H9 (cell line): ENCODE results near the gene NQO1. TPM values are rescaled to one million over a fixed set of nuclear protein-coding genes. Genes with fewer than 3 reads are reported as not detected.

Experiments
- DNase-seq: peaks from one replicate; pipeline ENCODE4 v3.0.0-alpha.2; 2017
- H2AFZ ChIP-seq: one replicate; pipeline ENCODE4 v1.6.1; 2013; ENCODE audit warnings: mild to moderate bottlenecking, low read length, control low read depth, moderate library complexity
- H2AK5ac ChIP-seq: 2 replicates; pipeline ENCODE4 v1.6.1; 2013; ENCODE audit warnings: low read length, control low read depth, mixed read lengths; ENCODE audit not compliant: insufficient read length
- H2BK120ac ChIP-seq: one replicate; pipeline ENCODE4 v1.6.1; 2013; ENCODE audit warnings: low read depth, mild to moderate bottlenecking, low read length, control low read depth, inconsistent platforms; ENCODE audit not compliant: poor library complexity, severe bottlenecking
- H2BK12ac ChIP-seq: 2 replicates; pipeline ENCODE4 v1.6.1; 2013; ENCODE audit warnings: low read length, control low read depth, mixed read lengths, low read depth; ENCODE audit not compliant: insufficient read length
- H2BK15ac ChIP-seq: 2 replicates; pipeline ENCODE4 v1.6.1; 2013; ENCODE audit warnings: low read depth, low read length, control low read depth
- H2BK20ac ChIP-seq: one replicate; pipeline ENCODE4 v1.6.1; 2013; ENCODE audit warnings: low read depth, mild to moderate bottlenecking, low read length, control low read depth, inconsistent platforms; ENCODE audit not compliant: poor library complexity, severe bottlenecking
- H2BK5ac ChIP-seq: 2 replicates; pipeline ENCODE4 v1.6.1; 2013; ENCODE audit warnings: low read length, control low read depth, mixed read lengths; ENCODE audit not compliant: insufficient read length
- H3K14ac ChIP-seq: 2 replicates; pipeline ENCODE4 v1.6.1; 2013; ENCODE audit warnings: low read length, control low read depth; ENCODE audit not compliant: insufficient read depth
- H3K18ac ChIP-seq: 2 replicates; pipeline ENCODE4 v1.6.1; 2013; ENCODE audit warnings: low read depth, mild to moderate bottlenecking, mixed read lengths, low read length, control low read depth; ENCODE audit not compliant: insufficient read length
- H3K23ac ChIP-seq: 2 replicates; pipeline ENCODE4 v1.6.1; 2013; ENCODE audit warnings: low read length, control low read depth, mixed read lengths, low read depth; ENCODE audit not compliant: insufficient read length
- H3K23me2 ChIP-seq: 2 replicates; pipeline ENCODE4 v1.6.1; 2013; ENCODE audit warnings: low read depth, mild to moderate bottlenecking, mixed read lengths, low read length, control low read depth; ENCODE audit not compliant: insufficient read length, poor library complexity, severe bottlenecking
- H3K27ac ChIP-seq: 2 replicates; pipeline ENCODE4 v1.5.1; 2013; ENCODE audit warnings: low read length, control low read depth, mixed read lengths, low read depth; ENCODE audit not compliant: insufficient read length
- H3K27me3 ChIP-seq: 2 replicates; pipeline ENCODE4 v1.6.1; 2013; ENCODE audit warnings: low read length, control low read depth, inconsistent platforms; ENCODE audit not compliant: insufficient read depth
- H3K4ac ChIP-seq: 2 replicates; pipeline ENCODE4 v1.6.1; 2013; ENCODE audit warnings: low read depth, mild to moderate bottlenecking, control low read depth, inconsistent platforms, low read length, moderate library complexity
- H3K4me1 ChIP-seq: 2 replicates; pipeline ENCODE4 v1.6.1; 2013; ENCODE audit warnings: low read length, control low read depth, inconsistent platforms; ENCODE audit not compliant: insufficient read depth
- H3K4me2 ChIP-seq: 2 replicates; pipeline ENCODE4 v1.6.1; 2013; ENCODE audit warnings: low read length, control low read depth, mixed read lengths; ENCODE audit not compliant: insufficient read length, insufficient read depth
- H3K56ac ChIP-seq: 2 replicates; pipeline ENCODE4 v1.6.1; 2013; ENCODE audit warnings: low read depth, mild to moderate bottlenecking, mixed read lengths, low read length, control low read depth; ENCODE audit not compliant: insufficient read length
- H3K79me1 ChIP-seq: 2 replicates; pipeline ENCODE4 v1.6.1; 2013; ENCODE audit warnings: low read depth, mild to moderate bottlenecking, moderate library complexity, low read length, control low read depth, inconsistent platforms; ENCODE audit not compliant: insufficient read depth, poor library complexity, severe bottlenecking
- H3K79me2 ChIP-seq: 2 replicates; pipeline ENCODE4 v1.6.1; 2013; ENCODE audit warnings: low read length, control low read depth, inconsistent platforms; ENCODE audit not compliant: insufficient read depth
- H3K9ac ChIP-seq: 2 replicates; pipeline ENCODE4 v1.6.1; 2013; ENCODE audit warnings: low read length, control low read depth, mixed read lengths; ENCODE audit not compliant: insufficient read length; ENCODE audit errors: extremely low read depth
- H3K9me3 ChIP-seq: one replicate; pipeline ENCODE4 v1.6.1; 2013; ENCODE audit warnings: low read depth, low read length, inconsistent platforms; ENCODE audit not compliant: control insufficient read depth
- H3T11ph ChIP-seq: one replicate; pipeline ENCODE4 v1.6.1; 2013; ENCODE audit warnings: mild to moderate bottlenecking, low read length, control low read depth, inconsistent platforms
- H4K20me1 ChIP-seq: one replicate; pipeline ENCODE4 v1.6.1; 2013; ENCODE audit not compliant: control insufficient read depth, insufficient read length, insufficient read depth
- H4K5ac ChIP-seq: 2 replicates; pipeline ENCODE4 v1.6.1; 2013; ENCODE audit warnings: low read depth, mild to moderate bottlenecking, mixed read lengths, low read length, control low read depth; ENCODE audit not compliant: insufficient read length
- H4K8ac ChIP-seq: replicated peaks from 2 replicates; pipeline ENCODE4 v1.6.1; 2013; ENCODE audit warnings: low read length, control low read depth, mixed read lengths, low read depth; ENCODE audit not compliant: insufficient read length
- H4K91ac ChIP-seq: 2 replicates; pipeline ENCODE4 v1.6.1; 2013; ENCODE audit warnings: low read depth, mild to moderate bottlenecking, moderate library complexity, mixed read lengths, low read length, control low read depth; ENCODE audit not compliant: insufficient read length
- H3K27ac Mint-ChIP-seq, 3 experiments: 2 replicates in 2 of 3; 3 replicates in 1 of 3; pipeline ENCODE4 v1.8.0; 2020 to 2021; ENCODE audit warnings: mixed read lengths in 3 of 3, mild to moderate bottlenecking in 1 of 3, moderate library complexity in 1 of 3
- H3K27me3 Mint-ChIP-seq: 2 replicates; pipeline ENCODE4 v1.8.0; 2021; ENCODE audit warnings: low read depth, mild to moderate bottlenecking, moderate library complexity, mixed read lengths
- H3K36me3 Mint-ChIP-seq, 3 experiments: 2 replicates in 2 of 3; 3 replicates in 1 of 3; pipeline ENCODE4 v1.8.0; 2020 to 2021; ENCODE audit warnings: low read depth in 3 of 3, mixed read lengths in 3 of 3; ENCODE audit not compliant: insufficient read depth in 1 of 3
- H3K4me1 Mint-ChIP-seq, 2 experiments: 2 replicates each; pipeline ENCODE4 v1.8.0; 2020; ENCODE audit warnings: mixed read lengths in 2 of 2
- H3K4me3 Mint-ChIP-seq, 2 experiments: 2 replicates in 1 of 2; 3 replicates in 1 of 2; pipeline ENCODE4 v1.8.0; 2020 to 2021; ENCODE audit warnings: mild to moderate bottlenecking in 2 of 2, mixed read lengths in 2 of 2, moderate library complexity in 1 of 2
- H3K9me3 Mint-ChIP-seq, 2 experiments: 2 replicates in 1 of 2; 3 replicates in 1 of 2; pipeline ENCODE4 v1.8.0; 2020; ENCODE audit warnings: mild to moderate bottlenecking in 2 of 2, mixed read lengths in 2 of 2, moderate library complexity in 1 of 2
- WGBS: extraction: QIAGEN DNeasy Blood & Tissue Kit; methylation state at CpG from one replicate; pipeline ENCODE4 v1.1.7; 2013; ENCODE audit warnings: missing lambda C conversion rate, low lambda C conversion rate, mixed read lengths; ENCODE audit not compliant: insufficient read length; ENCODE audit errors: extremely low coverage; 5-methylcytosine and 5-hydroxymethylcytosine counted together
- total RNA-seq: library from RNA; stranded (reverse); gene quantifications from 2 replicates; pipeline ENCODE4 v1.2.1, GENCODE V29; 2021
- TF ChIP-seq, protein P1 (sequence below): fragments of 200-600 bp; sonication (generic); conservative IDR thresholded peaks from 3 replicates; pipeline ENCODE4 v1.8.0; 2021; ENCODE audit warnings: antibody characterized with exemption, mild to moderate bottlenecking

NQO1 gene
- total RNA-seq, 1 experiment from 2014 or later, result 64.6 TPM

DNA sequence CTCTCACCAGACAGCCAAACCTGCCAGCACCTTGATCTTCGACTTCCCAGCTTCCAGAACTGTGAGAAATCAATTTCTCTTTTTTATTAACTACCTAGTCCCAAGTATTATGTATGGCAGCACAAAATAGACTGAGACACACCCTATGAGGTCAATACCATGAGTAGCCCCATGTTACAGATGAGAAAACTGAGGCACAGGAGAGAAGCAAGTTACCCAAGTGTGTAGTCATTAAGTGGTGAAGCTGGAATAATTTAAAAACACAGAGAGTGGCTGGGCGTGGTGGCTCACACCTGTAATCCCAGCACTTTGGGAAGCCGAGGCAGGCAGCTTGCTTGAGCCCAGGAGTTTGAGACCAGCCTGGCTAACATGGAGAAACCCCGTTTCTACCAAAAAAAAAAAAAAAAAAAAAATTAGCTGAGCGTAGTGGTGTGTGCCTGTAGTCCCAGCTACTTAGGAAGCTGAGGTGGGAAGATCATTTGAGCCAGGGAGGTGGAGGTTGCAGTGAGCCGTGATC lies 4.9 kb downstream of the NQO1 start:
- Histone ChIP-seq H3K56ac (no peak overlapping the region), H3K4me2 (no peak overlapping the region), H3K79me1 (no peaks in the 10 kb centered on the region), H4K91ac (no peak overlapping the region), H4K8ac (no peak overlapping the region), H2BK12ac (no peak overlapping the region), H3K23ac (no peak overlapping the region), H3K79me2 (peaks cover 2% of the 10 kb centered on the region; the same call in 1 of the 2 replicates), H3K23me2 (peaks cover 6% of the 10 kb centered on the region), H3K4me1 (no peaks in the 10 kb centered on the region; the same call in 1 of the 2 replicates), H3K27ac (no peak overlapping the region), H3K18ac (no peak overlapping the region), H3K14ac (no peak overlapping the region), H4K20me1 (no peaks in the 10 kb centered on the region), H2BK120ac (no peak overlapping the region), H2BK5ac (no peak overlapping the region), H3K9me3 (no peaks in the 10 kb centered on the region), H3K9ac (no peak overlapping the region), H4K5ac (no peak overlapping the region), H2BK20ac (peak overlapping the region; percentile 90), H3K27me3 (no peaks in the 10 kb centered on the region), H2AFZ (no peak overlapping the region), H3K4ac (no peak overlapping the region), H2BK15ac (no peak overlapping the region), H3T11ph (no peak overlapping the region), H2AK5ac (no peak overlapping the region)
- peak overlapping the region in 2 of 3 experiments; percentile 37 to 44; a peak in 3 of 7 replicates for H3K27ac Mint-ChIP-seq
- TF ChIP-seq, protein P1, sequence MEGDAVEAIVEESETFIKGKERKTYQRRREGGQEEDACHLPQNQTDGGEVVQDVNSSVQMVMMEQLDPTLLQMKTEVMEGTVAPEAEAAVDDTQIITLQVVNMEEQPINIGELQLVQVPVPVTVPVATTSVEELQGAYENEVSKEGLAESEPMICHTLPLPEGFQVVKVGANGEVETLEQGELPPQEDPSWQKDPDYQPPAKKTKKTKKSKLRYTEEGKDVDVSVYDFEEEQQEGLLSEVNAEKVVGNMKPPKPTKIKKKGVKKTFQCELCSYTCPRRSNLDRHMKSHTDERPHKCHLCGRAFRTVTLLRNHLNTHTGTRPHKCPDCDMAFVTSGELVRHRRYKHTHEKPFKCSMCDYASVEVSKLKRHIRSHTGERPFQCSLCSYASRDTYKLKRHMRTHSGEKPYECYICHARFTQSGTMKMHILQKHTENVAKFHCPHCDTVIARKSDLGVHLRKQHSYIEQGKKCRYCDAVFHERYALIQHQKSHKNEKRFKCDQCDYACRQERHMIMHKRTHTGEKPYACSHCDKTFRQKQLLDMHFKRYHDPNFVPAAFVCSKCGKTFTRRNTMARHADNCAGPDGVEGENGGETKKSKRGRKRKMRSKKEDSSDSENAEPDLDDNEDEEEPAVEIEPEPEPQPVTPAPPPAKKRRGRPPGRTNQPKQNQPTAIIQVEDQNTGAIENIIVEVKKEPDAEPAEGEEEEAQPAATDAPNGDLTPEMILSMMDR, result no peak
- H3K9me3 Mint-ChIP-seq, result no peaks in the 10 kb centered on the region; a peak in 1 of 5 replicates
- H3K4me3 Mint-ChIP-seq, result no peak overlapping the region
- H3K4me1 Mint-ChIP-seq, result peaks cover 18 to 21% of the 10 kb centered on the region in 2 experiments
- H3K36me3 Mint-ChIP-seq, result peaks cover 5 to 27% (median 12%) of the 10 kb centered on the region in 3 experiments; a peak in 6 of 7 replicates
- DNase-seq, result no peak
- no peaks in the 10 kb centered on the region for H3K27me3 Mint-ChIP-seq
- WGBS, result no CpG with 5 or more reads among the region's 6 CpGs
